RWPE2 (cell line): ENCODE data around the gene CYP4F3.

Source experiments
- ATAC-seq: fragments of 200-7000 bp; cut with Tn5 transposase; 3 replicates; pipeline ENCODE4 v1.9.1; 2021; ENCODE audit warnings: low read depth
- DNase-seq: peaks from one replicate; pipeline ENCODE4 v3.0.0-alpha.2; 2020; ENCODE audit warnings: low spot score
- H3K27ac ChIP-seq: fragments of 450-650 bp; 2 replicates; pipeline ENCODE4 v1.5.1; 2017; ENCODE audit warnings: mild to moderate bottlenecking; ENCODE audit not compliant: poor library complexity, severe bottlenecking
- H3K27me3 ChIP-seq: fragments of 250-450 bp; sonication (Bioruptor Pico); 2 replicates; pipeline ENCODE4 v1.5.1; 2021; ENCODE audit warnings: mild to moderate bottlenecking, moderate library complexity; ENCODE audit not compliant: insufficient read depth, poor library complexity, severe bottlenecking
- H3K36me3 ChIP-seq: fragments of 250-450 bp; sonication (Bioruptor Pico); 2 replicates; pipeline ENCODE4 v1.5.1; 2020; ENCODE audit warnings: low read depth, mild to moderate bottlenecking, moderate library complexity
- H3K4me1 ChIP-seq: fragments of 250-450 bp; sonication (Bioruptor Pico); 2 replicates; pipeline ENCODE4 v1.5.1; 2021; ENCODE audit warnings: mild to moderate bottlenecking, moderate library complexity; ENCODE audit not compliant: insufficient read depth, poor library complexity, severe bottlenecking
- H3K4me3 ChIP-seq: fragments of 250-450 bp; sonication (Bioruptor Pico); 2 replicates; pipeline ENCODE4 v1.5.1; 2021; ENCODE audit warnings: mild to moderate bottlenecking, moderate library complexity; ENCODE audit not compliant: severe bottlenecking
- H3K9me3 ChIP-seq: fragments of 250-450 bp; sonication (Bioruptor Pico); 2 replicates; pipeline ENCODE4 v1.5.1; 2021; ENCODE audit warnings: mild to moderate bottlenecking, moderate library complexity; ENCODE audit not compliant: severe bottlenecking
- TF ChIP-seq, protein P1 (sequence below): fragments of 450-650 bp; IDR thresholded peaks from one replicate; pipeline ENCODE4 v1.5.1; 2017; ENCODE audit warnings: mild to moderate bottlenecking, moderate library complexity; ENCODE audit not compliant: poor library complexity, severe bottlenecking

CYP4F3 gene

GRCh38 chr19:15616183-15616582 lies 24.5 kb upstream of the CYP4F3 start:
- TF ChIP-seq, protein P1, sequence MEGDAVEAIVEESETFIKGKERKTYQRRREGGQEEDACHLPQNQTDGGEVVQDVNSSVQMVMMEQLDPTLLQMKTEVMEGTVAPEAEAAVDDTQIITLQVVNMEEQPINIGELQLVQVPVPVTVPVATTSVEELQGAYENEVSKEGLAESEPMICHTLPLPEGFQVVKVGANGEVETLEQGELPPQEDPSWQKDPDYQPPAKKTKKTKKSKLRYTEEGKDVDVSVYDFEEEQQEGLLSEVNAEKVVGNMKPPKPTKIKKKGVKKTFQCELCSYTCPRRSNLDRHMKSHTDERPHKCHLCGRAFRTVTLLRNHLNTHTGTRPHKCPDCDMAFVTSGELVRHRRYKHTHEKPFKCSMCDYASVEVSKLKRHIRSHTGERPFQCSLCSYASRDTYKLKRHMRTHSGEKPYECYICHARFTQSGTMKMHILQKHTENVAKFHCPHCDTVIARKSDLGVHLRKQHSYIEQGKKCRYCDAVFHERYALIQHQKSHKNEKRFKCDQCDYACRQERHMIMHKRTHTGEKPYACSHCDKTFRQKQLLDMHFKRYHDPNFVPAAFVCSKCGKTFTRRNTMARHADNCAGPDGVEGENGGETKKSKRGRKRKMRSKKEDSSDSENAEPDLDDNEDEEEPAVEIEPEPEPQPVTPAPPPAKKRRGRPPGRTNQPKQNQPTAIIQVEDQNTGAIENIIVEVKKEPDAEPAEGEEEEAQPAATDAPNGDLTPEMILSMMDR = no peak
- Histone ChIP-seq H3K36me3 (no peaks in the 10 kb centered on the region), H3K9me3 (no peaks in the 10 kb centered on the region), H3K4me1 (no peaks in the 10 kb centered on the region), H3K4me3 (no peak overlapping the region), H3K27ac (no peak overlapping the region), H3K27me3 (no peaks in the 10 kb centered on the region)
- ATAC-seq (no peak), DNase-seq (no peak)

GRCh38 chr19:15616627-15617270 lies 23.9 kb upstream of the CYP4F3 start:
- H3K36me3 ChIP-seq = no peaks in the 10 kb centered on the region
- H3K27ac ChIP-seq = no peak overlapping the region
- no peak overlapping the region for H3K4me3 ChIP-seq
- no peak for DNase-seq
- ATAC-seq = no peak
- TF ChIP-seq, protein P1 = no peak
- H3K9me3 ChIP-seq = no peaks in the 10 kb centered on the region
- no peaks in the 10 kb centered on the region for H3K4me1 ChIP-seq
- no peaks in the 10 kb centered on the region for H3K27me3 ChIP-seq

- ATAC-seq = no peak
- Histone ChIP-seq H3K36me3 (no peaks in the 10 kb centered on the region), H3K4me3 (no peak overlapping the region), H3K27ac (no peak overlapping the region), H3K4me1 (no peaks in the 10 kb centered on the region), H3K9me3 (no peaks in the 10 kb centered on the region), H3K27me3 (no peaks in the 10 kb centered on the region)
- TF ChIP-seq, protein P1 = no peak
- DNase-seq = no peak
These were observed 22.4 kb upstream of the CYP4F3 start for GRCh38 chr19:15618321-15618720.

- ATAC-seq (no peak), DNase-seq (no peak)
- Histone ChIP-seq H3K4me1 (no peaks in the 10 kb centered on the region), H3K9me3 (no peaks in the 10 kb centered on the region), H3K4me3 (no peak overlapping the region), H3K27ac (no peak overlapping the region), H3K27me3 (no peaks in the 10 kb centered on the region), H3K36me3 (no peaks in the 10 kb centered on the region)
- TF ChIP-seq, protein P1 = no peak
These were observed 18.9 kb upstream of the CYP4F3 start for GRCh38 chr19:15621801-15622200.

DNA sequence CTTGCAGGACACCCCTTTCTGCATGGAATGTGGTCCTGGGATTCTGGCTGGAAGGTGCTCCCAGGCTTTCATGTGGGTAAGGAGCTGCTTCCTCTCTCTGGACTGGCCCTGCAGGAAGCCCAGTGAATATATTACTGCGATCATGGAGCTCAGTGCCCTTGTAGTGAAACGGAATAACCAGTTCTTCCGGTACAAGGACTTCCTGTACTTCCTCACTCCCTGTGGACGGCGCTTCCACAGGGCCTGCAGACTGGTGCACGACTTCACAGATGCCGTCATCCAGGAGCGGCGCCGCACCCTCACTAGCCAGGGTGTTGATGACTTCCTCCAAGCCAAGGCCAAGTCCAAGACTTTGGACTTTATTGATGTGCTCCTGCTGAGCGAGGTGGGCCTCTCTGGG lies 17.7 kb upstream of the CYP4F3 start:
- ATAC-seq = no peak

More for the DNA sequence above, 17.7 kb upstream of the CYP4F3 start:
- H3K27me3 ChIP-seq = no peaks in the 10 kb centered on the region
- DNase-seq = no peak
- H3K4me1 ChIP-seq = no peaks in the 10 kb centered on the region
- no peaks in the 10 kb centered on the region for H3K9me3 ChIP-seq
- no peaks in the 10 kb centered on the region for H3K36me3 ChIP-seq
- no peak overlapping the region for H3K4me3 ChIP-seq
- TF ChIP-seq, protein P1 = no peak
- H3K27ac ChIP-seq = no peak overlapping the region
